Ishikawa (cell line): ENCODE measurements around the gene SORT1.

Experiments used
- CEBPB ChIP-seq: IDR thresholded peaks from 2 replicates; pipeline ENCODE4 v1.6.1; 2012
- CREB1 ChIP-seq: IDR thresholded peaks from 2 replicates; pipeline ENCODE4 v1.6.1; 2012; ENCODE audit warnings: low read depth
- EP300 ChIP-seq: IDR thresholded peaks from 2 replicates; pipeline ENCODE4 v1.6.1; 2012; ENCODE audit warnings: borderline replicate concordance
- NFIC ChIP-seq: IDR thresholded peaks from 2 replicates; pipeline ENCODE4 v1.6.1; 2012
- RAD21 ChIP-seq: IDR thresholded peaks from 2 replicates; pipeline ENCODE4 v1.6.1; 2012; ENCODE audit warnings: low read depth
- REST ChIP-seq: IDR thresholded peaks from 2 replicates; pipeline ENCODE4 v1.6.1; 2012; ENCODE audit warnings: low read depth, mild to moderate bottlenecking
- TAF1 ChIP-seq: IDR thresholded peaks from 2 replicates; pipeline ENCODE4 v1.6.1; 2012; ENCODE audit warnings: low read depth, mild to moderate bottlenecking
- TEAD4 ChIP-seq: IDR thresholded peaks from 2 replicates; pipeline ENCODE4 v1.6.1; 2012
- TF ChIP-seq, protein P1 (sequence below): IDR thresholded peaks from 2 replicates; pipeline ENCODE4 v1.6.1; 2012

DNA sequence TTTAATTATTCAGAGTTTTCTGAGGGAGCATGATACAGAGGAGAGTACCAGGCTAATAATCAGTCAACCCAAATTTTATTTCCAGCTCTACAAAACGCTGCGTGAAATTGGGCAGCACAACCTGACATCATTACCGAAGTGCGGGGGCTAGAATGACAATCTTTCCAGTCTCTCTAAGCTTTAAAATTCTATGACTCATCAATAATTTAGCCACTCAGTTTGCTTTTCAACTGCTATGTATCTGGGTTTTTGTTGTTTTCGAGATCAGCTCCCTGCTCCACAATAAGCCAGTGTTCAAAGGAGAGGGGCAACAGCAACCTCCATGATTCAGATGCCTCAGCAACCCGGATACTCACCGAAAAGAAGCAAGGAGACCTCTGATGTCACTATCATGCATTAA, 13.9 kb downstream of the SORT1 start:
- no peak for TF ChIP-seq RAD21
- no peak for TF ChIP-seq NFIC
- TF ChIP-seq, protein P1, sequence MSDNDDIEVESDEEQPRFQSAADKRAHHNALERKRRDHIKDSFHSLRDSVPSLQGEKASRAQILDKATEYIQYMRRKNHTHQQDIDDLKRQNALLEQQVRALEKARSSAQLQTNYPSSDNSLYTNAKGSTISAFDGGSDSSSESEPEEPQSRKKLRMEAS, result no peak
- no peak for TF ChIP-seq CEBPB
- TF ChIP-seq TAF1, result no peak
- no peak for TF ChIP-seq EP300
- TF ChIP-seq TEAD4, result no peak
- TF ChIP-seq CREB1, result no peak
- TF ChIP-seq REST, result no peak
